Measurements from ENCODE around the gene TMED5. TPM values are rescaled to one million over a fixed set of nuclear protein-coding genes. Genes with fewer than 3 reads are reported as not detected.

TMED5 gene
- total RNA-seq, 1 donor from 2014 or later = 43.0 TPM

GRCh38 chr1:93129507-93130099 is 50.6 kb downstream of the TMED5 start:
- no peak overlapping the region for H3K4me3 Mint-ChIP-seq
- DNase-seq (ENCODE audit: low spot score in 2 of 2, unreplicated experiment in 2 of 2) = no peak
- peaks cover 5% of the 10 kb centered on the region for H3K36me3 Mint-ChIP-seq

DNA sequence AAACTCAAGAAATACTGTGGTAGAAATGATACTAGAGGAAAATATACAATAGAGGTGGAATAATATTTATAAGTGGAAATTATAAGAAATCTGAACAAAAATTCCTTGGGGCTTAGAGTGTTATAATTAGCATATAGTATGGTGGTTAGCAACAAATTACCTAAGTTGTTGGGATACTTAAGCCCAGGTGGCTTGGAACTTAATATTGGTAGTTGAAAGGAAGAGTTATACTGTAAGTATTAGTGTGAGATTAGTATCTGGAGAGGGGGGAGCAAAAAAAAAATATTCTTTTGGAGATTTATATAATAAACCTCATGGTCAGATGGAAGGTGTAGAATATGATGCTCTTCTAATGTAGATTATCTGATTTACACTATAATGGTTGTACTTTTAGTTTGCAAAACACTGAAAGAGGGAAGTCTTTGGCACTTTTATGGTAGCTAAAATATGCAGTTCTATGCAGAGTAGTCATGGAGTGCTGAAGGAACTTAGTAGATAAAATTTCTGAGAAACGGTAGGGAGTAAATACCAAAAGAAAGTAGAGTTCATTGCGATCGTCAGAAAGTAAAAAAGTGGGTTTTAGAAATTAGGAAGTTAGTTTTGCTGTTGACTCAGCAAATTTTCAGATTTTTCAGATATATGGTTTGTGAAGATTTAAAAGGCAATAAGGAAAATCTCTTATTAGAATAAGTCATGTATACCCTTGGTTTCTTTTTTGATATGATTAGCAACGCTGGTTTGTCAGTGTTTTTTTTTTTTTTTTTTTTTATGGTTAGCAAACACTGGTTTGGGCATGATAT is 55.5 kb downstream of the TMED5 start:
- peaks cover 15% of the 10 kb centered on the region for H3K36me3 Mint-ChIP-seq
- no peaks in the 10 kb centered on the region for H3K27me3 Mint-ChIP-seq (ENCODE audit: low read depth)
- TF ChIP-seq, protein P1, sequence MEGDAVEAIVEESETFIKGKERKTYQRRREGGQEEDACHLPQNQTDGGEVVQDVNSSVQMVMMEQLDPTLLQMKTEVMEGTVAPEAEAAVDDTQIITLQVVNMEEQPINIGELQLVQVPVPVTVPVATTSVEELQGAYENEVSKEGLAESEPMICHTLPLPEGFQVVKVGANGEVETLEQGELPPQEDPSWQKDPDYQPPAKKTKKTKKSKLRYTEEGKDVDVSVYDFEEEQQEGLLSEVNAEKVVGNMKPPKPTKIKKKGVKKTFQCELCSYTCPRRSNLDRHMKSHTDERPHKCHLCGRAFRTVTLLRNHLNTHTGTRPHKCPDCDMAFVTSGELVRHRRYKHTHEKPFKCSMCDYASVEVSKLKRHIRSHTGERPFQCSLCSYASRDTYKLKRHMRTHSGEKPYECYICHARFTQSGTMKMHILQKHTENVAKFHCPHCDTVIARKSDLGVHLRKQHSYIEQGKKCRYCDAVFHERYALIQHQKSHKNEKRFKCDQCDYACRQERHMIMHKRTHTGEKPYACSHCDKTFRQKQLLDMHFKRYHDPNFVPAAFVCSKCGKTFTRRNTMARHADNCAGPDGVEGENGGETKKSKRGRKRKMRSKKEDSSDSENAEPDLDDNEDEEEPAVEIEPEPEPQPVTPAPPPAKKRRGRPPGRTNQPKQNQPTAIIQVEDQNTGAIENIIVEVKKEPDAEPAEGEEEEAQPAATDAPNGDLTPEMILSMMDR (IDR thresholded peaks at IDR 0.05; ENCODE audit: unreplicated experiment) = no peak
- DNase-seq (ENCODE audit: low spot score in 2 of 2, unreplicated experiment in 2 of 2) = no peak
- H3K9me3 Mint-ChIP-seq = no peaks in the 10 kb centered on the region
- H3K4me1 Mint-ChIP-seq = no peaks in the 10 kb centered on the region
- H3K4me3 Mint-ChIP-seq = no peak overlapping the region
- peak overlapping the region; percentile 23 for H3K27ac Mint-ChIP-seq

More at GRCh38 chr1:93129507-93130099, 50.6 kb downstream of the TMED5 start:
- Mint-ChIP-seq H3K27ac (no peak overlapping the region), H3K4me1 (no peaks in the 10 kb centered on the region), H3K9me3 (no peaks in the 10 kb centered on the region), H3K27me3 (ENCODE audit: low read depth) (no peaks in the 10 kb centered on the region)
- TF ChIP-seq, protein P1 (IDR thresholded peaks at IDR 0.05; ENCODE audit: unreplicated experiment) = no peak

DNA sequence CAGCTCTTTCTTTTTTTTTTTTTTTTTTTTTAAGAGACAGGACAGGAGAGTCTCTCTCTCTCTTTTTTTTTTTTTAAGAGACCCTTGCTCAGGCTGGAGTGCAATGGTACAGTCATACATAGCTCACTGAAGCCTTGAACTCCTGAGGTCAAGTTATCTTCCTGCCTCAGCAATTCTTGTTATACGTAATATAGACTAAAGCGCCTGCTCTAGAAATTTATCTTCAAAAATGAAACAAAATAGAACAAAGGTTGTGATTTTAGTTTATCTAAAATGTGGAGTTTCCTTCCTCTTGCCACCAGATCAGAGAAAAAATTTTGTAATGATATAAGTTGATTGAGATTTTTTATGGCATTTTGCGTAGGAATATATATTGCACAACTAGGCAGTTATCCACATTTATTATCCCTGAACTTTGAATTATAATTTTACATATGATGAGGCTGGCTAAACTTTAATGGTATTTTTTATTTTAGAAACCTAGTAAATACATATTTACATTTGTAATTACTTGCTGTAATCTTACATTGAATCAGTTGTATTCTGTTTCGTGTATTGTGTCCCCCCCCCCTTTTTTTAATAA is 56.9 kb downstream of the TMED5 start:
- no peak for DNase-seq (ENCODE audit: low spot score in 2 of 2, unreplicated experiment in 2 of 2)
- no peaks in the 10 kb centered on the region for H3K4me1 Mint-ChIP-seq
- no peaks in the 10 kb centered on the region for H3K9me3 Mint-ChIP-seq
- H3K4me3 Mint-ChIP-seq = no peak overlapping the region
- no peaks in the 10 kb centered on the region for H3K27me3 Mint-ChIP-seq (ENCODE audit: low read depth)
- H3K36me3 Mint-ChIP-seq = peaks cover 20% of the 10 kb centered on the region
- TF ChIP-seq, protein P1 (IDR thresholded peaks at IDR 0.05; ENCODE audit: unreplicated experiment) = no peak
- H3K27ac Mint-ChIP-seq = no peak overlapping the region

- Mint-ChIP-seq H3K36me3 (peaks cover 33% of the 10 kb centered on the region), H3K27me3 (ENCODE audit: low read depth) (no peaks in the 10 kb centered on the region), H3K27ac (no peak overlapping the region), H3K4me1 (no peaks in the 10 kb centered on the region), H3K4me3 (no peak overlapping the region), H3K9me3 (no peaks in the 10 kb centered on the region)
- TF ChIP-seq, protein P1 (IDR thresholded peaks at IDR 0.05; ENCODE audit: unreplicated experiment) = no peak
- DNase-seq (ENCODE audit: low spot score in 2 of 2, unreplicated experiment in 2 of 2) = no peak
These were observed 59.6 kb downstream of the TMED5 start for GRCh38 chr1:93120614-93121013.

GRCh38 chr1:93114391-93114790 is 65.8 kb downstream of the TMED5 start:
- no peak for DNase-seq (ENCODE audit: low spot score in 2 of 2, unreplicated experiment in 2 of 2)
- Mint-ChIP-seq H3K27me3 (ENCODE audit: low read depth) (no peaks in the 10 kb centered on the region), H3K27ac (no peak overlapping the region), H3K4me1 (peaks cover 2% of the 10 kb centered on the region), H3K9me3 (no peaks in the 10 kb centered on the region), H3K36me3 (peaks cover 34% of the 10 kb centered on the region), H3K4me3 (no peak overlapping the region)
- TF ChIP-seq, protein P1 (IDR thresholded peaks at IDR 0.05; ENCODE audit: unreplicated experiment) = no peak

Measured in mesothelial cell of epicardium (in vitro differentiated cells).